ENCODE data around the gene ECT2.
"Not testable (repeated sequence)": the region's sequence is repeated elsewhere in the genome, so short reads cannot be mapped to it uniquely, and the experiment has no call there.

The ECT2 gene

DNA sequence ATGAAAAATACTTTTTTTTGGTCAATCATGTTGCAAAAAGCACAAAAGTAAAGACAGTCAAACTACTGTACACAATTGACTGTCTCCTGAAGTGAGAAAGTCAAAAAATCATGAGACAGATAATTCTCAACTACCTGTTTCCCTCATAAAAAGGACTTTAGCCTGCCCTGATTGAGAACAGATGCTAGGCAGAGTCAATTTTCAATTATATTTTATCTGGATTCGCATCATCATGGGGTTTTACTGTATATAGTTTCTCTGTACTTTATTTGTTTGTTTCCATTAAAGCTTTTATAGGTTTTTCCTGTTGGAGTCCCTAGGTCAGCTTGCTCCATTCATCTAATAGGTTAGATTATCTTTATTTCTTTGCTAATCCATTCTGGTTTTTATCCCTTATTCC, 53.8 kb downstream of the ECT2 start:
- H3K27ac Mint-ChIP-seq = no peak overlapping the region
- peaks cover 2% of the 10 kb centered on the region for H3K36me3 Mint-ChIP-seq
- no peaks in the 10 kb centered on the region for H3K9me3 Mint-ChIP-seq
- DNase-seq (ENCODE audit: low spot score in 2 of 2) = no peak
- ATAC-seq (ENCODE audit: low read depth) = no peak
- no peak overlapping the region for H3K4me3 Mint-ChIP-seq
- H3K4me1 Mint-ChIP-seq = no peaks in the 10 kb centered on the region
- no peaks in the 10 kb centered on the region for H3K27me3 Mint-ChIP-seq

DNA sequence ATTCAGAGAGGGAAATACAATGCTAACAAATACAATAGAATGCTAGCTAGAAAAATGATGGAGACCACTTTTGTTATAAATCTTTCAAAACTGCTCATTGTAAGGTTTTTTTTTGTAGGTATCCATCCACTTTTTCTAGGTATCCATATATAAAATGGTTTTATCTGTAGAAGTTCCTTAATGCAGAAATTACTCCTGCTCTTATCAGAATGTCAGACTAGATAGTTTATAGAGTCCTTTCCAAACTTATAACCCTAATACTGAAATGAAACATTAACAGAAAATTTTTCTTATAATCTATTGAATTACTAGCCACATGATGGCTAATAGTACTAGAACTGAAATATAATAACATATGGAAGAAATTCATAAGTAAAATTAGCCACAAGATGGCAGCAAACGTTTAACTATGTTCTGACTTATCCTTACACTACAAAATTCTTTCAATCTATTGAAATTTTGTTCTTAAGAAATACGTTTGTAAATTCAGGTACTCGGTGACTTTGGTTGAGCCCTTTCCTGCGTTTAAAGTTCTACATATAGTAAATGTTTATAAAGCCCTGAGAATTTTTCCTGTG, 58.5 kb downstream of the ECT2 start:
- no peak for ATAC-seq (ENCODE audit: low read depth)
- Mint-ChIP-seq H3K27me3 (no peaks in the 10 kb centered on the region), H3K4me3 (no peak overlapping the region), H3K36me3 (peaks cover 2% of the 10 kb centered on the region), H3K9me3 (no peaks in the 10 kb centered on the region), H3K4me1 (no peaks in the 10 kb centered on the region), H3K27ac (no peak overlapping the region)
- DNase-seq (ENCODE audit: low spot score in 2 of 2) = no peak

DNA sequence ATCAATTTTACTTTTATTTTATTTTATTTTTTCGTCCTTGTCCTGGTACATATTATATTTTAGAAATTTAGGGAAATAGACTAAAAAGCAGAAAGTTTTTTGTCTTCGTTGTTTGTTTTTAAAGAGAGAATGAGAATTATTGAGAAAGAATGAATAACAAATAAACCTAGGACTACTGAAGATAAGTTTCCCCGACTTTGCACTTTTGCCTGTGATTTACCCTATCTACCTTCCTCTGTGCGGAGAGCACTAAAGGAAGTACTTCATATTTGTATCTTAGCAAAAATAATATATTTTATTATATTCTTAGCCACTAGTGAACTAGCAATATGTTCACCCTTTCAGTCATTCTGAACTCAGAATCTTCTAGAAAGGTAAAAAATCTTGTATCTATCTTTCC, 60.6 kb downstream of the ECT2 start:
- H3K4me1 Mint-ChIP-seq = no peaks in the 10 kb centered on the region
- H3K27me3 Mint-ChIP-seq = no peaks in the 10 kb centered on the region
- no peaks in the 10 kb centered on the region for H3K9me3 Mint-ChIP-seq
- peaks cover 3% of the 10 kb centered on the region for H3K36me3 Mint-ChIP-seq
- H3K4me3 Mint-ChIP-seq = no peak overlapping the region
- DNase-seq (ENCODE audit: low spot score in 2 of 2) (no peak), ATAC-seq (ENCODE audit: low read depth) (no peak)
- H3K27ac Mint-ChIP-seq = no peak overlapping the region

DNA sequence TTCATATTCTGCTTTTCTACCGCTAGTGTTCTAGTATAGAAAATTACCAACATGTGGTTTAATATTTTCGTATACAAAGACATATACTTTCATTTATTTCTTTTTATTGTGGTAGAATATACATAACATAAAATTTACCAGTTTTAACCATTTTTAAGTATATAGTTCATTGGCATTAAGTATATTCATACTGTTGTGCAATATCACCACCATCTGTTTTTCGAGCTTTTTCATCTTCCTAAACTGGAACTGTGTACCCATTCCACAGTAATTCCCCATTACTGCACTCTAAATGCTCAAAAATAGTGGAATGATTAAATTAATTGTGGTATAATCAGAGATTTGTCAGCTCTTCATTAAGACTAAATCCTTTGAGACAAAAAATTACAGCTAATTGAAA, 62.9 kb downstream of the ECT2 start:
- Mint-ChIP-seq H3K4me1 (no peaks in the 10 kb centered on the region), H3K36me3 (peaks cover 3% of the 10 kb centered on the region), H3K4me3 (no peak overlapping the region), H3K27me3 (no peaks in the 10 kb centered on the region), H3K9me3 (no peaks in the 10 kb centered on the region), H3K27ac (no peak overlapping the region)
- DNase-seq (ENCODE audit: low spot score in 2 of 2) = no peak
- no peak for ATAC-seq (ENCODE audit: low read depth)

DNA sequence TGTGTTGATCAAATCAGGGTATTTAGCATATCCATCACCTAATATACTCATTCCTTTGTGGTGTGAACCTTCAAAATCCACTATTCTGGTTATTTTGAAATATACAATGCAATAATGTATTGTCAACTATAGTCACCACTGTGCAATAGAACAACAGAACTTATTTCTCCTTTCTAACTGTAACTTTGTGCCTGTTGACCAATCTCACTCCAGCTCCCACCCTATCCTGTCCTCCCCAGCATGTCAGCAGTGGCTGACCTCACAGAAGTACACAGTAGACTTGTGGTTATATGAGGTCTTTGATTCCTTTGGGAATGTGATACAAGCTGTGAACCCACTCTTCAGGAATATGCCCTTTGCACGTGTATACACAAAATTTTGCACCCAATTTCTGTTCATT, 64.2 kb downstream of the ECT2 start:
- H3K4me1 Mint-ChIP-seq = no peaks in the 10 kb centered on the region
- ATAC-seq (ENCODE audit: low read depth) = no peak
- H3K4me3 Mint-ChIP-seq = no peak overlapping the region
- no peaks in the 10 kb centered on the region for H3K27me3 Mint-ChIP-seq
- H3K27ac Mint-ChIP-seq = no peak overlapping the region
- peaks cover 3% of the 10 kb centered on the region for H3K36me3 Mint-ChIP-seq
- no peak for DNase-seq (ENCODE audit: low spot score in 2 of 2)
- no peaks in the 10 kb centered on the region for H3K9me3 Mint-ChIP-seq

DNA sequence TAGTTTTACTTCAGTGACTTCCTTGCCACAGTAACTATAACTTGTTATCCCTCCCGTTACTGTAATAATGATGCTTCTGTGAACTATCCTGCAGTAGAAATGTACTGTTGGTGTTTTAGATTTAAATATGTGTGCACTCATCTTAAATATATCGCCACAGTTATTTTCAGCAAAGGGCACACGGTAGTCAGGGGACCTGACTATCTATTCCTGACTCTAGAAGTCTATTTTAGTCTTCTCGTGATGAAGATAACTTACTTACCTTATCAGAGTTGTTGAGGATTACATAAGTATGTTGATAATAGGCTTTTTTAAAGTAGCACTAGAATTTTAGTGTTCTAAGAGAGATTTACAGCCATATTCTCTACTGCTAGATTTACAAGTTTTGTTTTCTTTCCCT, 65.3 kb downstream of the ECT2 start:
- ATAC-seq (ENCODE audit: low read depth) (no peak), DNase-seq (ENCODE audit: low spot score in 2 of 2) (no peak)
- Mint-ChIP-seq H3K36me3 (peaks cover 3% of the 10 kb centered on the region), H3K4me3 (no peak overlapping the region), H3K27ac (no peak overlapping the region), H3K9me3 (no peaks in the 10 kb centered on the region), H3K4me1 (no peaks in the 10 kb centered on the region), H3K27me3 (no peaks in the 10 kb centered on the region)

DNA sequence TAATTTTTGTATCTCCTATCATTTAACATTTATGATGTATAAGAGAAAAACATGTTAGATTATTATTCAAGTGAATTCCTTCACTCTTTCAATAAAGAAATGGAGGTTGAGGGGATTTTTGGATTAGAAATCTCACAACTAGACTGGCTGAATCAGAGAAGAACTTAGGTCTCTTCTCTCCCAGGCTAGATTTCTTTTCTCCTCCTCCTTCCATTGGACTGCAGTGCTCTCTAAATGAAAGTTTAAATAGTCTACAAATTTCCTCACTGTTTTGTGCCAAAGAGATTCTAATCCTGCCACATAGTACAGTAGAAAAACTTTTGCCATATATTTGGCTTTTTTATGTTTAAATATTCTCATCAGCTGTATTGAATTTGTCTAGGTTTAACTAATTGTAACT, 65.8 kb downstream of the ECT2 start:
- ATAC-seq (ENCODE audit: low read depth) (no peak), DNase-seq (ENCODE audit: low spot score in 2 of 2) (no peak)
- no peaks in the 10 kb centered on the region for H3K4me1 Mint-ChIP-seq
- no peaks in the 10 kb centered on the region for H3K9me3 Mint-ChIP-seq
- H3K27ac Mint-ChIP-seq = no peak overlapping the region
- H3K36me3 Mint-ChIP-seq = peaks cover 3% of the 10 kb centered on the region
- no peak overlapping the region for H3K4me3 Mint-ChIP-seq
- H3K27me3 Mint-ChIP-seq = no peaks in the 10 kb centered on the region

DNA sequence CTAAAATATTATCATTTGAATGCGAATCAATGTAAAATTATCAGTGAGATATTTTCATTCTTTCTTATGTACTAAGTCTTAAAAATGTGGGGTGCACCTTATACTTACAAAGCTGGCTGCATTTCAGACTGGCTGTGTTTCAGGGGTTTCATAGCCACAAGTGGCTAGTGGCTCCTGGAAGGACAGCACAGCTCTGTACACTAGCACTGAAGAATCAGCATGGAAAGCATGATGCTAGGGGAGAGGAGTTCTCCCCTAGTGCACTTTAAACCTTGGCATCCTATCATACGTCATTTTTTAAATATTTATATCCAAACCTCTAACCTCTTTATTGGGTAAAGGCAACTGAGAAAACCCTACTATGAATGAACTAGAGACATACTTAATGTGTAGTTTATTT, 66.4 kb downstream of the ECT2 start:
- peaks cover 3% of the 10 kb centered on the region for H3K36me3 Mint-ChIP-seq

DNA sequence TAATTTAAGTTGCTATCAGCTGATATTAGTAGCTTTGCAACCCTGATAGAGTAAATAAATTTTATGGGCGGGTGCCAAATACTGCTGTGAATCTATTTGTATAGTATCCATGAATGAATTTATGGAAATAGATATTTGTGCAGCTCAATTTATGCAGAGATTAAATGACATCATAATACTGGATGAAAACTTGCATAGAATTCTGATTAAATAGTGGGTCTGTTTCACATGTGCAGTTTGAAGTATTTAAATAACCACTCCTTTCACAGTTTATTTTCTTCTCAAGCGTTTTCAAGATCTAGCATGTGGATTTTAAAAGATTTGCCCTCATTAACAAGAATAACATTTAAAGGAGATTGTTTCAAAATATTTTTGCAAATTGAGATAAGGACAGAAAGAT, 70.0 kb downstream of the ECT2 start:
- Mint-ChIP-seq H3K27ac (no peak overlapping the region), H3K4me3 (no peak overlapping the region), H3K36me3 (peaks cover 5% of the 10 kb centered on the region), H3K4me1 (no peaks in the 10 kb centered on the region), H3K27me3 (no peaks in the 10 kb centered on the region), H3K9me3 (peaks cover 3% of the 10 kb centered on the region)
- ATAC-seq (ENCODE audit: low read depth) (no peak), DNase-seq (ENCODE audit: low spot score in 2 of 2) (no peak)

More for the DNA sequence above, 66.4 kb downstream of the ECT2 start:
- no peak for DNase-seq (ENCODE audit: low spot score in 2 of 2)
- H3K27ac Mint-ChIP-seq = no peak overlapping the region
- H3K27me3 Mint-ChIP-seq = no peaks in the 10 kb centered on the region
- no peaks in the 10 kb centered on the region for H3K4me1 Mint-ChIP-seq
- no peak overlapping the region for H3K4me3 Mint-ChIP-seq
- no peaks in the 10 kb centered on the region for H3K9me3 Mint-ChIP-seq
- ATAC-seq (ENCODE audit: low read depth) = no peak

DNA sequence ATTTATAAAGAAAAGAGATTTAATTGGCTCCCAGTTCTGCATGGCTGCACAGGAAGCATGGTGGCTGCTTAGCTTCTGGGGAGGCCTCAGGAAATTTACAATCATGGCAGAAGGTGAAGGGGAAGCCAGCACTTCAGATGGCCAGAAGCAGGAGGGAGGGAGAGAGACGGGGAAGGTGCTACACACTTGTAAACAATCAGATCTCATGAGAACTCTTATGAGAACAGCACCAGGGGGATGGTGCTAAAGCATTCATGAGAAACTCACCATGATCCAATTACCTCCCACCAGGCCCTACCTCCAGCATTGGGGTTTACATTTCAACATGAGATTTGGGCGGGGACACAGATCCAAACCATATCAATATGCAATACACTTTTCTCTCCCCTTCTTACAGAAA, 73.7 kb downstream of the ECT2 start:
- ATAC-seq (ENCODE audit: low read depth) = no peak
- H3K27ac Mint-ChIP-seq = no peak overlapping the region
- no peaks in the 10 kb centered on the region for H3K4me1 Mint-ChIP-seq
- no peaks in the 10 kb centered on the region for H3K27me3 Mint-ChIP-seq
- no peak overlapping the region for H3K4me3 Mint-ChIP-seq
- peaks cover 2% of the 10 kb centered on the region for H3K36me3 Mint-ChIP-seq
- peaks cover 6% of the 10 kb centered on the region for H3K9me3 Mint-ChIP-seq
- DNase-seq (ENCODE audit: low spot score in 2 of 2) = no peak

DNA sequence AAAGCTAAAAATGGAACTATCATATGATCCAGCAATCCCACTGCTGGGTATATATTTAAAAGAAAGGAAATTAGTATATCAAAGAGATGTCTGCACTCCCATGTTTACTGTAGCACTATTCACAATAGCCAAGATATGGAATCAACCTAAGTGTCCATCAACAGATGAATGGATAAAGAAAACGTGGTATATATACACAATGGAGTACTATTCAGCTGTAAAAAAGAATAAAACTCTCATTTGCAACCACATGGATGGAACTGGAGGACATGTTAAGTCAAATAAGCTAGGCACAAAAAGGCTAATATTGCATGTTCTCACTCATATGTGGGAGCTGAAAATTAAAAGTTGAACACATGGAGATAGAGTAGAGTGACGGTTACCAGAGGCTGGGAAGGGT, 76.7 kb downstream of the ECT2 start:
- H3K4me3 Mint-ChIP-seq; ATAC-seq (ENCODE audit: low read depth); H3K27me3 Mint-ChIP-seq; DNase-seq (ENCODE audit: low spot score in 2 of 2); H3K27ac Mint-ChIP-seq; H3K4me1 Mint-ChIP-seq; H3K36me3 Mint-ChIP-seq; H3K9me3 Mint-ChIP-seq: not testable (repeated sequence)

DNA sequence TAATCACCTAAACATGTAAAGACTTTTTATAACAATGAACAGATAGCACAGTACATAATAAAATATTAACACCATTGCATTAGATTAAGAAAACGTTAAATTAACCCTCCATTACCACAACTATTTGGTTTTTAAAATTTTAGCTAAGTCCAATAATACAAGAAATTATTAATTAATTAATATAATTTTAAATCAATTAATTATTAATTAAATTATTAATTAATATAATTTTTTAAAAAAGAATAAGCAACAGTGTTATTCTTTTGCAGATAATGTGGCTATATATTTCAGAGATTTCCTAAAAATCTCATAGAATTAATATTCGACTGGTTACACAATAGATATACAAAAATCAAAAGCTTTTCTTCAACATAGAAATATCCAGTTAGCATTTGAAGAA, 82.5 kb downstream of the ECT2 start:
- Mint-ChIP-seq H3K4me3 (no peak overlapping the region), H3K9me3 (no peaks in the 10 kb centered on the region), H3K4me1 (no peaks in the 10 kb centered on the region), H3K27ac (no peak overlapping the region), H3K27me3 (peaks cover 2% of the 10 kb centered on the region), H3K36me3 (no peaks in the 10 kb centered on the region)
- ATAC-seq (ENCODE audit: low read depth) (no peak), DNase-seq (ENCODE audit: low spot score in 2 of 2) (no peak)

DNA sequence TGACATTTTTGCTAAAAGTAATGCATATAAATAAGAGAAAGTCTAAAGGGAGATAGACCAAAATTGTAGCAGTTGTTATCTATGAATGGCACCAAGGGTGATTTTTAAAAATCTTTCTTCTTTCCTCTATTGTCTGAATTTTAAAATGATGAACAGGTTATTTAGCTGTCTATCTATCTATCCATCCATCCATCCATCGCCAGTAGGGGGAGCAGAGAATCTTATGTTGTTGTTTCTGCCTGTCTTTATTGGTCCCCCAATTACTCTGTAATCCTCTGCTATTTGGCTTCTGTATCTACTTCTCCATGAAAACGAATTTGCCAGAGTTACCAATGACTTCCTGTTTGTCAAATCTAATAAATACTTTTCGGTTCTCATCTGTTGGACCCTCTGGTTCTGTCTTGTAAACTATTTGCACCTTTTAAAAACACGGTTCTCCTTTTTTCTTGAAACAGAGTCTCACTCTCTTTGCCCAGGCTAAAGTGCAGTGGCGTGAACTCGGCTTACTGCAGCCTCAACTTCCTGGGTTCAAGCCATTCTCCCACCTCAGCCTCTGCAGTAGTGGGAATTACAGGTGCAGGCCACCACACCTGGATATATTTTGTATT, 86.0 kb downstream of the ECT2 start:
- no peak for DNase-seq (ENCODE audit: low spot score in 2 of 2)

DNA sequence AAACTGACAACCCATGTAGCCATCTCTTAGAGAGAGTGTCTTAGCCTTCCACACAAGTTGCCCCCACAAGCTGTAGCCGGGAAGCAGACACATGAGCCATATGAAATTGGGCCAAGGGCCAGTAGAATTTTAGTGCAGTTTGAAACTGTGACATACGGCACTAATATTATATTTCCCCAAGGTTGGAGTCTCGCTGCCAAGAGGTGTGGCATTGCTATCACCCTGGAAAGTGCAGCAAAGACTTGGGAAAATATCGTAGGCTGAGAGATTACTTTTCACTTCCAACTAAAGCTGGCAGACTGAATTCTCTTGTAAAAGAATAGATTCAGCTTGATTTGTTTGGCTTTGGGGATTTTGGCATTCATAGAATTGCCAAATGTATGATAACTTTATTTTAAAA, 89.2 kb downstream of the ECT2 start:
- ATAC-seq (ENCODE audit: low read depth) (no peak), DNase-seq (ENCODE audit: low spot score in 2 of 2) (no peak)
- Mint-ChIP-seq H3K27ac (no peak overlapping the region), H3K9me3 (no peaks in the 10 kb centered on the region), H3K4me1 (no peaks in the 10 kb centered on the region), H3K36me3 (no peaks in the 10 kb centered on the region), H3K27me3 (peaks cover 5% of the 10 kb centered on the region), H3K4me3 (no peak overlapping the region)

More for the DNA sequence above, 86.0 kb downstream of the ECT2 start:
- no peak overlapping the region for H3K4me3 Mint-ChIP-seq
- no peaks in the 10 kb centered on the region for H3K9me3 Mint-ChIP-seq
- H3K4me1 Mint-ChIP-seq = no peaks in the 10 kb centered on the region
- H3K27ac Mint-ChIP-seq = no peak overlapping the region
- no peak for ATAC-seq (ENCODE audit: low read depth)
- no peaks in the 10 kb centered on the region for H3K36me3 Mint-ChIP-seq
- peaks cover 2% of the 10 kb centered on the region for H3K27me3 Mint-ChIP-seq

DNA sequence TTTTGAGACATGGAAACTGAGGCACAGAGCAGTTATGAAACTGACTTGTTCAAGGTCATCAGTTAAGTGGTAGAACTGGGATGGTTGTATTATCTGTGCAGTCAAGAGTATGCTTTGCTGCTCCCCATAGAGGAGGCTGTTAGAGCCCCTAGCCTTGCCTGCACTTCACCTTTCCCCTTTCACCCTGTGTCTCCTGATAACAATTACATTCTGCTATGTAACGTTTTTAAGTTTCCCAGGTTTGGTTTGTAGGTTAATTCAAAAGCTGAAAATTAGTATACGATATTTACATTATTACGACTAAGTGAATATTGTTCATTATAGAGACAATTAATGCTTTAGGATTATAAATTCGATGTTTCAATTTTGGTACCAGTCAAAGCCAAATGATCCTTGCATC, 89.9 kb downstream of the ECT2 start:
- H3K27me3 Mint-ChIP-seq = peaks cover 5% of the 10 kb centered on the region

More for the DNA sequence above, 89.9 kb downstream of the ECT2 start:
- Mint-ChIP-seq H3K27ac (no peak overlapping the region), H3K4me3 (no peak overlapping the region), H3K36me3 (no peaks in the 10 kb centered on the region), H3K4me1 (no peaks in the 10 kb centered on the region), H3K9me3 (no peaks in the 10 kb centered on the region)
- ATAC-seq (ENCODE audit: low read depth) (no peak), DNase-seq (ENCODE audit: low spot score in 2 of 2) (no peak)

Data from memory B cell (primary cell).